OCI-LY1 (cell line): ENCODE results near the gene CEACAM16.
"Not testable (repeated sequence)": the region's sequence is repeated elsewhere in the genome, so short reads cannot be mapped to it uniquely, and the experiment has no call there.

Experiments used
- H2AFZ ChIP-seq: fragments of 200-600 bp; sonication (generic), shearing (Covaris generic); 2 replicates; pipeline ENCODE4 v1.6.0; 2014; ENCODE audit warnings: antibody characterized with exemption, mild to moderate bottlenecking, low read length
- H3F3A ChIP-seq: fragments of 200-600 bp; sonication (generic), shearing (Covaris generic); 2 replicates; pipeline ENCODE4 v1.6.0; 2014; ENCODE audit warnings: mild to moderate bottlenecking, antibody characterized with exemption, low read length, moderate library complexity; ENCODE audit not compliant: insufficient read depth
- H3K27ac ChIP-seq: fragments of 200-600 bp; sonication (generic); 2 replicates; pipeline ENCODE4 v1.5.1; 2014; ENCODE audit warnings: low read length, mixed run types, mild to moderate bottlenecking, low read depth; ENCODE audit not compliant: poor library complexity, severe bottlenecking
- H3K27me3 ChIP-seq: fragments of 200-600 bp; sonication (generic); 2 replicates; pipeline ENCODE4 v1.6.0; 2014; ENCODE audit warnings: antibody characterized with exemption, mild to moderate bottlenecking, low read length, moderate library complexity; ENCODE audit not compliant: insufficient read depth
- H3K36me3 ChIP-seq: fragments of 200-600 bp; sonication (generic); 2 replicates; pipeline ENCODE4 v1.6.1; 2014; ENCODE audit warnings: mild to moderate bottlenecking, antibody characterized with exemption, low read length, moderate library complexity, mixed read lengths; ENCODE audit not compliant: insufficient read depth
- H3K4me1 ChIP-seq: fragments of 200-600 bp; sonication (generic); 2 replicates; pipeline ENCODE4 v1.5.1; 2014; ENCODE audit warnings: mild to moderate bottlenecking, low read length, moderate library complexity; ENCODE audit not compliant: insufficient read depth, severe bottlenecking
- H3K4me2 ChIP-seq: fragments of 200-600 bp; sonication (generic), shearing (Covaris generic); 2 replicates; pipeline ENCODE4 v1.6.1; 2014; ENCODE audit warnings: low read length
- H3K4me3 ChIP-seq: fragments of 200-600 bp; sonication (generic); 2 replicates; pipeline ENCODE4 v1.5.1; 2014; ENCODE audit warnings: low read length, low read depth, mild to moderate bottlenecking, mixed read lengths; ENCODE audit not compliant: poor library complexity, severe bottlenecking
- H3K79me2 ChIP-seq: fragments of 200-600 bp; shearing (Covaris generic); 2 replicates; pipeline ENCODE4 v1.6.1; 2016; ENCODE audit warnings: mixed run types, low read length, mixed read lengths; ENCODE audit not compliant: insufficient read depth
- H3K9ac ChIP-seq: fragments of 200-600 bp; sonication (generic), shearing (Covaris generic); 2 replicates; pipeline ENCODE4 v1.6.1; 2014; ENCODE audit warnings: mild to moderate bottlenecking, low read length, mixed read lengths
- H3K9me2 ChIP-seq: fragments of 200-600 bp; sonication (generic), shearing (Covaris generic); 2 replicates; pipeline ENCODE4 v1.6.1; 2014; ENCODE audit warnings: low read depth, mild to moderate bottlenecking, low read length, mixed read lengths
- H3K9me3 ChIP-seq: fragments of 200-600 bp; shearing (Covaris generic); 2 replicates; pipeline ENCODE4 v1.6.1; 2014; ENCODE audit warnings: low read length, mixed read lengths
- H4K20me1 ChIP-seq: fragments of 200-600 bp; sonication (generic), shearing (Covaris generic); 2 replicates; pipeline ENCODE4 v1.6.0; 2016; ENCODE audit warnings: mild to moderate bottlenecking, low read length; ENCODE audit not compliant: insufficient read depth
- CTCF ChIP-seq: fragments of 200-600 bp; sonication (generic), shearing (Covaris generic); IDR thresholded peaks from 2 replicates; pipeline ENCODE4 v1.5.1; 2017; ENCODE audit warnings: mild to moderate bottlenecking, antibody characterized with exemption, low read length, moderate library complexity, mixed read lengths
- EZH2 ChIP-seq: fragments of 200-600 bp; sonication (generic), shearing (Covaris generic); IDR thresholded peaks from 2 replicates; pipeline ENCODE4 v1.8.0; 2017; ENCODE audit warnings: borderline replicate concordance, mixed run types, mild to moderate bottlenecking, antibody characterized with exemption, low read length, moderate library complexity, mixed read lengths

Gene CEACAM16

GRCh38 chr19:44718441-44719261 lies 19.7 kb downstream of the CEACAM16 start:
- Histone ChIP-seq H3K9ac (no peak overlapping the region), H3K36me3 (no peaks in the 10 kb centered on the region; the same call in 1 of the 2 replicates), H3K9me3 (peaks cover 6% of the 10 kb centered on the region), H3K4me1 (peaks cover 7% of the 10 kb centered on the region), H3F3A (no peaks in the 10 kb centered on the region), H3K4me3 (no peak overlapping the region), H2AFZ (no peak overlapping the region), H3K27me3 (peaks cover 6% of the 10 kb centered on the region; the same call in 1 of the 2 replicates), H3K79me2 (no peaks in the 10 kb centered on the region), H3K9me2 (no peaks in the 10 kb centered on the region), H4K20me1 (no peaks in the 10 kb centered on the region), H3K27ac (no peak overlapping the region), H3K4me2 (no peak overlapping the region)
- TF ChIP-seq CTCF (no peak), EZH2 (no peak)

- Histone ChIP-seq H2AFZ (no peak overlapping the region), H3K9ac (no peak overlapping the region), H3K79me2 (no peaks in the 10 kb centered on the region), H4K20me1 (no peaks in the 10 kb centered on the region), H3F3A (no peaks in the 10 kb centered on the region), H3K4me1 (peaks cover 7% of the 10 kb centered on the region), H3K9me3 (peaks cover 6% of the 10 kb centered on the region), H3K27ac (no peak overlapping the region), H3K36me3 (no peaks in the 10 kb centered on the region; the same call in 1 of the 2 replicates), H3K4me3 (no peak overlapping the region), H3K27me3 (peaks cover 6% of the 10 kb centered on the region; the same call in 1 of the 2 replicates), H3K9me2 (no peaks in the 10 kb centered on the region), H3K4me2 (no peak overlapping the region)
- TF ChIP-seq EZH2, result no peak
- no peak for TF ChIP-seq CTCF
Measured at GRCh38 chr19:44719262-44719701, 20.3 kb downstream of the CEACAM16 start.

- not testable (repeated sequence) for H2AFZ ChIP-seq, H3F3A ChIP-seq, H3K4me3 ChIP-seq, H3K79me2 ChIP-seq, H3K9me2 ChIP-seq, H3K4me1 ChIP-seq, H3K4me2 ChIP-seq, H3K36me3 ChIP-seq, H3K27ac ChIP-seq, H3K9me3 ChIP-seq, H4K20me1 ChIP-seq, H3K9ac ChIP-seq, H3K27me3 ChIP-seq
Measured at GRCh38 chr19:44720396-44720795, 21.4 kb downstream of the CEACAM16 start.

- H2AFZ ChIP-seq, result no peak overlapping the region
- no peak for TF ChIP-seq EZH2
- TF ChIP-seq CTCF, result no peak
- H3K79me2 ChIP-seq, result no peaks in the 10 kb centered on the region
- no peaks in the 10 kb centered on the region for H3K9me3 ChIP-seq
- no peak overlapping the region for H3K9ac ChIP-seq
- no peak overlapping the region for H3K4me2 ChIP-seq
- no peaks in the 10 kb centered on the region for H4K20me1 ChIP-seq
- H3K9me2 ChIP-seq, result no peaks in the 10 kb centered on the region
- peaks cover 7% of the 10 kb centered on the region for H3K4me1 ChIP-seq
- no peaks in the 10 kb centered on the region for H3F3A ChIP-seq
- no peaks in the 10 kb centered on the region for H3K36me3 ChIP-seq
- H3K27me3 ChIP-seq, result no peaks in the 10 kb centered on the region; the same call in 1 of the 2 replicates
- no peak overlapping the region for H3K27ac ChIP-seq
- no peak overlapping the region for H3K4me3 ChIP-seq
Measured at GRCh38 chr19:44720945-44721344, 22.0 kb downstream of the CEACAM16 start.

- not testable (repeated sequence) for H2AFZ ChIP-seq, H3K4me1 ChIP-seq, H3K4me3 ChIP-seq, H3F3A ChIP-seq, H3K4me2 ChIP-seq, H3K9ac ChIP-seq, H4K20me1 ChIP-seq, H3K36me3 ChIP-seq, H3K9me2 ChIP-seq, H3K27me3 ChIP-seq, H3K9me3 ChIP-seq, H3K27ac ChIP-seq, H3K79me2 ChIP-seq
Measured at GRCh38 chr19:44721369-44721768, 22.4 kb downstream of the CEACAM16 start.
